Neuronal stem cell (in vitro differentiated cells): ENCODE results near the gene ADAD2.

Experiments used
- DNase-seq: peaks from one replicate; pipeline ENCODE4 v3.0.0-alpha.2; 2013; ENCODE audit warnings: low spot score
- H2AFZ ChIP-seq: one replicate; pipeline ENCODE4 v1.6.1; 2013; ENCODE audit warnings: mild to moderate bottlenecking, low read length, inconsistent platforms
- H2AK5ac ChIP-seq: 2 replicates; pipeline ENCODE4 v1.6.1; 2013; ENCODE audit warnings: low read depth, mild to moderate bottlenecking, inconsistent platforms, low read length, moderate library complexity, mixed read lengths
- H2BK120ac ChIP-seq: 2 replicates; pipeline ENCODE4 v1.6.1; 2013; ENCODE audit warnings: low read depth, mild to moderate bottlenecking, inconsistent platforms, low read length, moderate library complexity, mixed read lengths
- H2BK12ac ChIP-seq: one replicate; pipeline ENCODE4 v1.6.1; 2013; ENCODE audit warnings: low read length, inconsistent platforms
- H2BK15ac ChIP-seq: 2 replicates; pipeline ENCODE4 v1.6.1; 2013; ENCODE audit warnings: mild to moderate bottlenecking, low read length, inconsistent platforms, mixed read lengths
- H2BK5ac ChIP-seq: one replicate; pipeline ENCODE4 v1.6.1; 2013; ENCODE audit warnings: inconsistent platforms, mild to moderate bottlenecking, low read length, moderate library complexity
- H3K14ac ChIP-seq: one replicate; pipeline ENCODE4 v1.6.1; 2013; ENCODE audit warnings: low read length, inconsistent platforms
- H3K18ac ChIP-seq: 2 replicates; pipeline ENCODE4 v1.6.1; 2013; ENCODE audit warnings: low read length, inconsistent platforms
- H3K23ac ChIP-seq: 2 replicates; pipeline ENCODE4 v1.6.1; 2013; ENCODE audit warnings: low read depth, mild to moderate bottlenecking, mixed read lengths, low read length, inconsistent platforms; ENCODE audit not compliant: poor library complexity
- H3K27ac ChIP-seq: replicated peaks from 3 replicates; pipeline ENCODE4 v1.5.1; 2013; ENCODE audit warnings: low read length, inconsistent platforms
- H3K27me3 ChIP-seq, 3 experiments: 2 replicates each; pipeline ENCODE4 v1.6.1; 2013; ENCODE audit warnings: low read length in 3 of 3, mild to moderate bottlenecking in 2 of 3, inconsistent platforms in 1 of 3, low read depth in 1 of 3, mixed read lengths in 1 of 3, moderate library complexity in 1 of 3; ENCODE audit not compliant: control insufficient read depth in 3 of 3, insufficient read depth in 3 of 3
- H3K36me3 ChIP-seq, 2 donors: replicated peaks in 1 of 2; 2 replicates each; pipeline ENCODE4 v1.6.1; 2013; ENCODE audit warnings: low read length in 2 of 2; ENCODE audit not compliant: control insufficient read depth in 2 of 2, insufficient read depth in 2 of 2
- H3K4ac ChIP-seq: 2 replicates; pipeline ENCODE4 v1.6.1; 2013; ENCODE audit warnings: inconsistent platforms, mild to moderate bottlenecking, low read length, moderate library complexity
- H3K4me1 ChIP-seq, 2 donors: 1 replicate in 1 of 2; 2 replicates in 1 of 2; pipeline ENCODE4 v1.6.1; 2013; ENCODE audit warnings: low read length in 2 of 2, low read depth in 1 of 2; ENCODE audit not compliant: control insufficient read depth in 2 of 2, insufficient read depth in 1 of 2
- H3K4me2 ChIP-seq: one replicate; pipeline ENCODE4 v1.6.1; 2013; ENCODE audit warnings: mild to moderate bottlenecking, low read length, inconsistent platforms; ENCODE audit not compliant: insufficient read depth, poor library complexity, severe bottlenecking
- H3K4me3 ChIP-seq, 2 donors: 2 replicates each; pipeline ENCODE4 v1.5.1; 2013; ENCODE audit warnings: low read length in 2 of 2, mild to moderate bottlenecking in 2 of 2, inconsistent platforms in 1 of 2, moderate library complexity in 1 of 2
- H3K79me1 ChIP-seq: one replicate; pipeline ENCODE4 v1.6.1; 2013; ENCODE audit warnings: low read depth, mild to moderate bottlenecking, inconsistent platforms, low read length, moderate library complexity
- H3K9ac ChIP-seq: one replicate; pipeline ENCODE4 v1.6.1; 2013; ENCODE audit warnings: mild to moderate bottlenecking, low read depth, low read length, inconsistent platforms; ENCODE audit not compliant: poor library complexity
- H3K9me3 ChIP-seq, 2 donors: replicated peaks in 1 of 2; 2 replicates each; pipeline versions ENCODE3 to v1.6.1; 2013; ENCODE audit warnings: low read length in 2 of 2, mild to moderate bottlenecking in 2 of 2, inconsistent platforms in 1 of 2, low read depth in 1 of 2, mixed read lengths in 1 of 2, moderate library complexity in 1 of 2; ENCODE audit not compliant: control insufficient read depth in 2 of 2, insufficient read depth in 1 of 2
- H4K8ac ChIP-seq: one replicate; pipeline ENCODE4 v1.6.1; 2013; ENCODE audit warnings: low read depth, mild to moderate bottlenecking, inconsistent platforms, low read length, moderate library complexity
- H4K91ac ChIP-seq: one replicate; pipeline ENCODE4 v1.6.1; 2013; ENCODE audit warnings: low read length, low read depth, mild to moderate bottlenecking, inconsistent platforms; ENCODE audit not compliant: poor library complexity
- WGBS, 2 donors: extraction: QIAGEN DNeasy Blood & Tissue Kit; methylation state at CpG; one replicate each; pipeline ENCODE4 v1.1.7; 2013; ENCODE audit warnings: missing lambda C conversion rate in 2 of 2, mixed read lengths in 1 of 2; ENCODE audit not compliant: insufficient read length in 2 of 2, insufficient replicate concordance in 1 of 2; ENCODE audit errors: extremely low coverage in 2 of 2; 5-methylcytosine and 5-hydroxymethylcytosine counted together

The ADAD2 gene

GRCh38 chr16:84232969-84233368 lies 42.0 kb downstream of the ADAD2 start:
- no CpG with 5 or more reads among the region's 5 CpGs for WGBS, 2 donors
- H3K4ac ChIP-seq, result no peak overlapping the region
- H2BK12ac ChIP-seq, result no peak overlapping the region
- no peak overlapping the region for H3K14ac ChIP-seq
- no peak overlapping the region for H2BK15ac ChIP-seq
- H3K4me3 ChIP-seq, result no peak overlapping the region
- no peak overlapping the region for H3K18ac ChIP-seq
- no peak overlapping the region for H4K8ac ChIP-seq
- no peak overlapping the region for H2BK120ac ChIP-seq
- H3K36me3 ChIP-seq, result no peaks in the 10 kb centered on the region
- no peaks in the 10 kb centered on the region for H3K79me1 ChIP-seq
- no peaks in the 10 kb centered on the region for H3K27me3 ChIP-seq
- H4K91ac ChIP-seq, result no peak overlapping the region
- no peak overlapping the region for H2BK5ac ChIP-seq
- no peak for DNase-seq
- no peaks in the 10 kb centered on the region for H3K9me3 ChIP-seq
- H2AK5ac ChIP-seq, result no peak overlapping the region
- no peak overlapping the region for H3K4me2 ChIP-seq
- no peak overlapping the region for H2AFZ ChIP-seq
- peaks cover 7 to 21% of the 10 kb centered on the region in 2 donors for H3K4me1 ChIP-seq
- H3K23ac ChIP-seq, result no peak overlapping the region
- H3K27ac ChIP-seq, result no peak overlapping the region
- H3K9ac ChIP-seq, result no peak overlapping the region

- Histone ChIP-seq H2BK5ac (no peak overlapping the region), H3K4ac (no peak overlapping the region), H3K79me1 (no peaks in the 10 kb centered on the region), H3K23ac (no peak overlapping the region), H3K18ac (no peak overlapping the region), H2BK15ac (no peak overlapping the region), H3K27me3 (no peaks in the 10 kb centered on the region), H3K4me3 (no peak overlapping the region), H2BK12ac (no peak overlapping the region), H3K4me1 (peaks cover 2 to 15% of the 10 kb centered on the region in 2 donors), H4K91ac (no peak overlapping the region), H2AK5ac (no peak overlapping the region), H3K14ac (no peak overlapping the region), H3K4me2 (no peak overlapping the region), H4K8ac (no peak overlapping the region), H3K9me3 (no peaks in the 10 kb centered on the region), H2AFZ (no peak overlapping the region), H3K27ac (no peak overlapping the region), H2BK120ac (no peak overlapping the region), H3K9ac (no peak overlapping the region), H3K36me3 (no peaks in the 10 kb centered on the region)
- WGBS, 2 donors, result no CpG with 5 or more reads among the region's 9 CpGs
- no peak for DNase-seq
Observed at GRCh38 chr16:84233748-84234147, 42.8 kb downstream of the ADAD2 start.

GRCh38 chr16:84234321-84235241 lies 43.6 kb downstream of the ADAD2 start:
- Histone ChIP-seq H2BK120ac (no peak overlapping the region), H4K91ac (no peak overlapping the region), H3K23ac (no peak overlapping the region), H4K8ac (no peak overlapping the region), H3K79me1 (no peaks in the 10 kb centered on the region), H3K36me3 (no peaks in the 10 kb centered on the region), H3K4me3 (no peak overlapping the region), H3K27ac (no peak overlapping the region), H2AK5ac (no peak overlapping the region), H3K4me2 (no peak overlapping the region), H3K18ac (no peak overlapping the region), H3K4ac (no peak overlapping the region), H2AFZ (peak overlapping the region; percentile 97), H3K4me1 (peaks cover 2 to 18% of the 10 kb centered on the region in 2 donors), H3K27me3 (peaks cover 0 to 3% (median 0%) of the 10 kb centered on the region in 3 experiments), H2BK15ac (no peak overlapping the region), H3K9ac (no peak overlapping the region), H3K14ac (no peak overlapping the region), H3K9me3 (no peaks in the 10 kb centered on the region), H2BK5ac (no peak overlapping the region), H2BK12ac (no peak overlapping the region)
- no CpG with 5 or more reads among the region's 21 CpGs for WGBS, 2 donors
- DNase-seq, result no peak

GRCh38 chr16:84236671-84237070 lies 45.7 kb downstream of the ADAD2 start:
- H3K27me3 ChIP-seq, result peaks cover 0 to 19% (median 0%) of the 10 kb centered on the region in 3 experiments
- no peak overlapping the region for H2BK15ac ChIP-seq
- no peak overlapping the region for H4K91ac ChIP-seq
- no peak overlapping the region for H2BK5ac ChIP-seq
- no peaks in the 10 kb centered on the region for H3K36me3 ChIP-seq
- H3K4me2 ChIP-seq, result no peak overlapping the region
- H3K23ac ChIP-seq, result no peak overlapping the region
- WGBS, 2 donors, result no CpG with 5 or more reads among the region's 25 CpGs
- H3K4ac ChIP-seq, result no peak overlapping the region
- no peaks in the 10 kb centered on the region for H3K9me3 ChIP-seq
- DNase-seq, result no peak
- H2BK120ac ChIP-seq, result no peak overlapping the region
- H2AFZ ChIP-seq, result no peak overlapping the region
- H2AK5ac ChIP-seq, result peak overlapping the region; percentile 77
- no peak overlapping the region for H2BK12ac ChIP-seq
- peaks cover 2 to 23% of the 10 kb centered on the region in 2 donors for H3K4me1 ChIP-seq
- H3K18ac ChIP-seq, result peak overlapping the region; percentile 69
- H3K14ac ChIP-seq, result no peak overlapping the region
- H4K8ac ChIP-seq, result no peak overlapping the region
- H3K9ac ChIP-seq, result no peak overlapping the region
- H3K27ac ChIP-seq, result no peak overlapping the region
- H3K79me1 ChIP-seq, result no peaks in the 10 kb centered on the region
- no peak overlapping the region for H3K4me3 ChIP-seq
